Measurements from ENCODE around the gene POU2AF2.
A peak's percentile ranks its signal among the peaks of the same experiment; 100 is the strongest.

The POU2AF2 gene

GRCh38 chr11:111324277-111324720, 78.8 kb downstream of the POU2AF2 start:
- TF ChIP-seq EP300 (IDR thresholded peaks at IDR 0.05; ENCODE audit: borderline replicate concordance) (no peak), RAD21 (IDR thresholded peaks at IDR 0.05; ENCODE audit: low read depth) (no peak)
- TF ChIP-seq, protein P1, sequence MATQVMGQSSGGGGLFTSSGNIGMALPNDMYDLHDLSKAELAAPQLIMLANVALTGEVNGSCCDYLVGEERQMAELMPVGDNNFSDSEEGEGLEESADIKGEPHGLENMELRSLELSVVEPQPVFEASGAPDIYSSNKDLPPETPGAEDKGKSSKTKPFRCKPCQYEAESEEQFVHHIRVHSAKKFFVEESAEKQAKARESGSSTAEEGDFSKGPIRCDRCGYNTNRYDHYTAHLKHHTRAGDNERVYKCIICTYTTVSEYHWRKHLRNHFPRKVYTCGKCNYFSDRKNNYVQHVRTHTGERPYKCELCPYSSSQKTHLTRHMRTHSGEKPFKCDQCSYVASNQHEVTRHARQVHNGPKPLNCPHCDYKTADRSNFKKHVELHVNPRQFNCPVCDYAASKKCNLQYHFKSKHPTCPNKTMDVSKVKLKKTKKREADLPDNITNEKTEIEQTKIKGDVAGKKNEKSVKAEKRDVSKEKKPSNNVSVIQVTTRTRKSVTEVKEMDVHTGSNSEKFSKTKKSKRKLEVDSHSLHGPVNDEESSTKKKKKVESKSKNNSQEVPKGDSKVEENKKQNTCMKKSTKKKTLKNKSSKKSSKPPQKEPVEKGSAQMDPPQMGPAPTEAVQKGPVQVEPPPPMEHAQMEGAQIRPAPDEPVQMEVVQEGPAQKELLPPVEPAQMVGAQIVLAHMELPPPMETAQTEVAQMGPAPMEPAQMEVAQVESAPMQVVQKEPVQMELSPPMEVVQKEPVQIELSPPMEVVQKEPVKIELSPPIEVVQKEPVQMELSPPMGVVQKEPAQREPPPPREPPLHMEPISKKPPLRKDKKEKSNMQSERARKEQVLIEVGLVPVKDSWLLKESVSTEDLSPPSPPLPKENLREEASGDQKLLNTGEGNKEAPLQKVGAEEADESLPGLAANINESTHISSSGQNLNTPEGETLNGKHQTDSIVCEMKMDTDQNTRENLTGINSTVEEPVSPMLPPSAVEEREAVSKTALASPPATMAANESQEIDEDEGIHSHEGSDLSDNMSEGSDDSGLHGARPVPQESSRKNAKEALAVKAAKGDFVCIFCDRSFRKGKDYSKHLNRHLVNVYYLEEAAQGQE (IDR thresholded peaks at IDR 0.05; ENCODE audit: low read depth) = no peak

GRCh38 chr11:111325259-111325658, 79.7 kb downstream of the POU2AF2 start:
- TF ChIP-seq TCF12 (IDR thresholded peaks at IDR 0.05; ENCODE audit: low read depth) = no peak
- no peak for TF ChIP-seq ZBTB7A (IDR thresholded peaks at IDR 0.05; ENCODE audit: low read depth)
- no peak for TF ChIP-seq CEBPB (IDR thresholded peaks at IDR 0.05)
- TF ChIP-seq RAD21 (IDR thresholded peaks at IDR 0.05; ENCODE audit: low read depth) = no peak
- no peak for TF ChIP-seq EP300 (IDR thresholded peaks at IDR 0.05; ENCODE audit: borderline replicate concordance)
- TF ChIP-seq EGR1 (IDR thresholded peaks at IDR 0.05) = no peak
- no peak for TF ChIP-seq YY1 (IDR thresholded peaks at IDR 0.05; ENCODE audit: low read depth)
- TF ChIP-seq, protein P2, sequence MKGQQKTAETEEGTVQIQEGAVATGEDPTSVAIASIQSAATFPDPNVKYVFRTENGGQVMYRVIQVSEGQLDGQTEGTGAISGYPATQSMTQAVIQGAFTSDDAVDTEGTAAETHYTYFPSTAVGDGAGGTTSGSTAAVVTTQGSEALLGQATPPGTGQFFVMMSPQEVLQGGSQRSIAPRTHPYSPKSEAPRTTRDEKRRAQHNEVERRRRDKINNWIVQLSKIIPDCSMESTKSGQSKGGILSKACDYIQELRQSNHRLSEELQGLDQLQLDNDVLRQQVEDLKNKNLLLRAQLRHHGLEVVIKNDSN (IDR thresholded peaks at IDR 0.05) = no peak
- TF ChIP-seq CREB1 (IDR thresholded peaks at IDR 0.05; ENCODE audit: low read depth) = no peak
- TF ChIP-seq, protein P1 (IDR thresholded peaks at IDR 0.05; ENCODE audit: low read depth) = no peak
- TF ChIP-seq TAF1 (IDR thresholded peaks at IDR 0.05; ENCODE audit: low read depth) = no peak
- TF ChIP-seq, protein P3, sequence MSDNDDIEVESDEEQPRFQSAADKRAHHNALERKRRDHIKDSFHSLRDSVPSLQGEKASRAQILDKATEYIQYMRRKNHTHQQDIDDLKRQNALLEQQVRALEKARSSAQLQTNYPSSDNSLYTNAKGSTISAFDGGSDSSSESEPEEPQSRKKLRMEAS (IDR thresholded peaks at IDR 0.05) = no peak
- no peak for TF ChIP-seq FOXM1 (IDR thresholded peaks at IDR 0.05; ENCODE audit: borderline replicate concordance, low read depth)
- no peak for TF ChIP-seq TEAD4 (IDR thresholded peaks at IDR 0.05)
- TF ChIP-seq NFIC (IDR thresholded peaks at IDR 0.05) = no peak

DNA sequence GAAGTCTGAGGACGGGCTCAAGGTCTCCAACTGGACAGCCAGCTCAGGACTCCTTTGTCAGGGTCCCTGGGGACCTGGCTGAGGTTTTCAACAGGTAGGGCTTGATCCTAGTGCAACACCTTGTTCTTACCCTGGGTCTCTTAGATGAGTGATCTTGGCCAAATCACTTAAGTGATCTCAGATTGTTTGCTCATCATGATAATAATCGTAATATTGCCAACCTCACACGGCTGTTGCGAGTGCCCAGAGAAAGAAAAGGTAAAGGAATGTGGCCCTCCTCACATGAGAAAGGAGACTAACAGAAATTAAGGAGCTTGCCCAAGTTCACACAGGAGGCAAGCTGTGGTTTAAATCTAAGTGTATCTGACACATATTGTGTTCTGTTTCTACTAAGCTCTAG, 81.3 kb downstream of the POU2AF2 start:
- TF ChIP-seq CREB1 (IDR thresholded peaks at IDR 0.05; ENCODE audit: low read depth) (no peak), NFIC (IDR thresholded peaks at IDR 0.05) (no peak), CEBPB (IDR thresholded peaks at IDR 0.05) (no peak), EP300 (IDR thresholded peaks at IDR 0.05; ENCODE audit: borderline replicate concordance) (no peak), TEAD4 (IDR thresholded peaks at IDR 0.05) (no peak), TAF1 (IDR thresholded peaks at IDR 0.05; ENCODE audit: low read depth) (no peak), EGR1 (IDR thresholded peaks at IDR 0.05) (no peak), ZBTB7A (IDR thresholded peaks at IDR 0.05; ENCODE audit: low read depth) (no peak), YY1 (IDR thresholded peaks at IDR 0.05; ENCODE audit: low read depth) (no peak), FOXM1 (IDR thresholded peaks at IDR 0.05; ENCODE audit: borderline replicate concordance, low read depth) (no peak), RAD21 (IDR thresholded peaks at IDR 0.05; ENCODE audit: low read depth) (no peak)
- TF ChIP-seq, protein P3 (IDR thresholded peaks at IDR 0.05) = no peak
- TF ChIP-seq, protein P1 (IDR thresholded peaks at IDR 0.05; ENCODE audit: low read depth) = no peak
- TF ChIP-seq, protein P2 (IDR thresholded peaks at IDR 0.05) = no peak

DNA sequence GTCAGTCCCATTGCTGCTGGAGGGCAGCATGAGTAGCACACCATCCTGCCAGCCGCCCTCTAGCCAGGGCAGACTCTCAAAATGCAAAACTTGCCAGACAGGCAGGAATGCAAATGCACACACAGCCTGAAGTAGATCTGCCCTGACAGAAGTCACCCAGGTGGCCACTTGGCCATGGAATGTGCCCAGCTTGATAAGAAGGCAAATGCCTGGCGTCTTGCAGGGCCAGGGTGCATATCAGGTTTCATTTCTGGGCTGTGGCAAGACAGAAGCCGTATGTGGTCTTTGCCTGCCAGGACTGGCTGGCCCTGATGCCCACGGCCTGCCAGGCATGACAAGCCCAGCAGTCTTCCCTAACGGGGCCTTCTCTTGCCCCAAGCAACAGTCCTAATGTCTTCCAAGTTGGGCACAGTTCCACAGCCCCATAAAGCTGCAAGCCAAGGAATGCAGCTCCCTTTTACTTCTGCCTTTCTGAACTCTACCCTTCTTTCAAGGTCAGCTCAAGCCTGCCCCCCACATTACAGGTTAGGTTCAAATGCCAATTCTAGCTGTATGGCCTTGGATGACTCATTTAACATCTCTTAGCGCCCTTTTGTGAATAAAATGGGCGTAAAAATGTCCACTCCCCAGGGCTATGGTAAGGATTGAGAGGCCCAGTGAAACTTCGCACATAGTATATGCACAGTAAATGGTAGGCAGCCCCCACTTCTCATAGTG, 82.5 kb downstream of the POU2AF2 start:
- TF ChIP-seq FOXM1 (IDR thresholded peaks at IDR 0.05; ENCODE audit: borderline replicate concordance, low read depth) = 0 out of 2 replicates have a peak, but pooled peaks have one; percentile 28
- no peak for TF ChIP-seq TAF1 (IDR thresholded peaks at IDR 0.05; ENCODE audit: low read depth)
- TF ChIP-seq TEAD4 (IDR thresholded peaks at IDR 0.05) = peak; percentile 91
- TF ChIP-seq, protein P2 (IDR thresholded peaks at IDR 0.05) = no peak
- TF ChIP-seq, protein P3 (IDR thresholded peaks at IDR 0.05) = no peak; the same call in 1 of the 2 replicates
- TF ChIP-seq TCF12 (IDR thresholded peaks at IDR 0.05; ENCODE audit: low read depth) = peak; percentile 81
- TF ChIP-seq CEBPB (IDR thresholded peaks at IDR 0.05) = no peak
- no peak for TF ChIP-seq EGR1 (IDR thresholded peaks at IDR 0.05)
- TF ChIP-seq ZBTB7A (IDR thresholded peaks at IDR 0.05; ENCODE audit: low read depth) = no peak
- peak; percentile 74 for TF ChIP-seq NFIC (IDR thresholded peaks at IDR 0.05)
- TF ChIP-seq YY1 (IDR thresholded peaks at IDR 0.05; ENCODE audit: low read depth) = 0 out of 2 replicates have a peak, but pooled peaks have one; percentile 16
- no peak for TF ChIP-seq CREB1 (IDR thresholded peaks at IDR 0.05; ENCODE audit: low read depth)
- peak; percentile 69 for TF ChIP-seq EP300 (IDR thresholded peaks at IDR 0.05; ENCODE audit: borderline replicate concordance)
- TF ChIP-seq, protein P1 (IDR thresholded peaks at IDR 0.05; ENCODE audit: low read depth) = no peak
- no peak for TF ChIP-seq RAD21 (IDR thresholded peaks at IDR 0.05; ENCODE audit: low read depth)
